HepG2 (cell line): ENCODE measurements around the gene CCND1. TPM values are rescaled to one million over a fixed set of nuclear protein-coding genes. Genes with fewer than 3 reads are reported as not detected.

Source experiments
- ATAC-seq: fragments of 200-7000 bp; cut with Tn5 transposase; 3 replicates; pipeline ENCODE4 v1.9.1; 2020; ENCODE audit warnings: mild to moderate bottlenecking, moderate library complexity
- BruUV-seq: library from RNA; stranded (reverse); fragments of 400-500 nt; replicated peaks from 2 replicates; lab custom pipeline; 2021; lab: Mats Ljungman, UMichigan
- CTCF ChIA-PET: fragments of 300-600 bp; formaldehyde crosslinking; extraction: SDS; loops from one replicate; lab custom pipeline; 2021; ENCODE audit warnings: low total read pairs, inconsistent platforms, low intra/inter-chr PET ratio; lab: Yijun Ruan, JAX
- POLR2A ChIA-PET: fragments of 350-600 bp; sonication (Branson Sonifier 250); formaldehyde crosslinking; loops from one replicate; lab custom pipeline; 2020; ENCODE audit warnings: antibody characterized with exemption, inconsistent platforms; lab: Yijun Ruan, JAX
- DNase-seq: peaks from one replicate; pipeline ENCODE4 v3.0.0-alpha.2; 2015; ENCODE audit warnings: low spot score
- FAIRE-seq: peaks from 3 replicates; lab custom pipeline; 2011; peaks lifted over from hg19 to GRCh38; lab: Jason Lieb, UNC
- H2AFZ ChIP-seq: one replicate; pipeline ENCODE4 v1.6.1; 2011; ENCODE audit warnings: low read length, inconsistent platforms
- H3K27ac ChIP-seq: fragments of 300-600 bp; 3 replicates; pipeline ENCODE4 v1.8.0; 2011; ENCODE audit warnings: mixed run types, mild to moderate bottlenecking, mixed read lengths, low read length, inconsistent platforms; ENCODE audit not compliant: insufficient read depth; ENCODE audit errors: extremely low read length
- H3K27me3 ChIP-seq, 2 experiments: fragments of 200-600 bp in 1 of 2; 2 replicates in 1 of 2; 3 replicates in 1 of 2; pipeline versions ENCODE4 v1.6.0 to v1.8.0; 2011; ENCODE audit warnings: low read length in 2 of 2, mild to moderate bottlenecking in 2 of 2, moderate library complexity in 2 of 2, inconsistent platforms in 1 of 2; ENCODE audit not compliant: insufficient read depth in 2 of 2, control insufficient read depth in 1 of 2
- H3K36me3 ChIP-seq, 2 experiments: fragments of 200-600 bp in 1 of 2; replicated peaks in 1 of 2; 2 replicates in 1 of 2; 3 replicates in 1 of 2; pipeline versions ENCODE4 v1.5.1 to v1.8.0; 2011; ENCODE audit warnings: low read length in 2 of 2, inconsistent platforms in 1 of 2; ENCODE audit not compliant: insufficient read depth in 2 of 2, control insufficient read depth in 1 of 2
- H3K4me1 ChIP-seq: 2 replicates; pipeline ENCODE4 v1.5.1; 2012; ENCODE audit warnings: low read length, inconsistent platforms; ENCODE audit not compliant: insufficient read depth
- H3K4me2 ChIP-seq: 2 replicates; pipeline ENCODE4 v1.6.0; 2011; ENCODE audit warnings: low read depth, low read length, inconsistent platforms
- H3K4me3 ChIP-seq, 3 experiments: fragments of 200-600 bp in 1 of 3; sonication (generic), shearing (Covaris generic) in 1 of 3; replicated peaks in 1 of 3; 2 replicates each; pipeline ENCODE4 v1.5.1; 2011 to 2016; ENCODE audit warnings: low read length in 3 of 3, inconsistent platforms in 2 of 3, low read depth in 2 of 3, mild to moderate bottlenecking in 2 of 3, control low read depth in 1 of 3, mixed read lengths in 1 of 3; ENCODE audit not compliant: insufficient read depth in 1 of 3
- H3K79me2 ChIP-seq: one replicate; pipeline ENCODE4 v1.6.1; 2011; ENCODE audit warnings: low read length, inconsistent platforms; ENCODE audit not compliant: insufficient read depth
- H3K9ac ChIP-seq: 2 replicates; pipeline ENCODE4 v1.6.0; 2011; ENCODE audit warnings: mild to moderate bottlenecking, low read depth, low read length, inconsistent platforms; ENCODE audit not compliant: insufficient read depth
- H3K9me3 ChIP-seq: 2 replicates; pipeline ENCODE4 v1.5.1; 2012; ENCODE audit warnings: mild to moderate bottlenecking, low read length
- H4K20me1 ChIP-seq: 2 replicates; pipeline ENCODE4 v1.6.0; 2011; ENCODE audit warnings: inconsistent platforms, mild to moderate bottlenecking, low read length, moderate library complexity; ENCODE audit not compliant: insufficient read depth
- FOXO4 ChIP-seq: sonication (generic); formaldehyde crosslinking; conservative IDR thresholded peaks from 2 replicates; pipeline ENCODE4 v1.8.1; 2023; ENCODE audit warnings: missing genetic modification reagents
- JUND ChIP-seq: sonication (generic); formaldehyde crosslinking; IDR thresholded peaks from 2 replicates; pipeline ENCODE4 v1.8.0; 2022; ENCODE audit warnings: mild to moderate bottlenecking, missing genetic modification reagents
- NFYB ChIP-seq: sonication (generic); formaldehyde crosslinking; IDR thresholded peaks from 2 replicates; pipeline ENCODE4 v1.4.0; 2020; ENCODE audit warnings: missing genetic modification reagents
- RFX3 ChIP-seq: IDR thresholded peaks from 2 replicates; pipeline ENCODE4 v1.6.1; 2016; ENCODE audit warnings: missing biosample characterization, missing genetic modification reagents
- TBL1XR1 ChIP-seq: fragments of 150-350 bp; IDR thresholded peaks from 2 replicates; pipeline ENCODE4 v1.6.1; 2014; ENCODE audit warnings: borderline replicate concordance, low read length; ENCODE audit not compliant: partially characterized antibody
- YY1 ChIP-seq: IDR thresholded peaks from 2 replicates; pipeline ENCODE4 v1.6.1; 2011; ENCODE audit warnings: low read length, low read depth, moderate library complexity, mild to moderate bottlenecking; ENCODE audit not compliant: insufficient read depth, insufficient replicate concordance
- ZBTB1 ChIP-seq: sonication (generic); formaldehyde crosslinking; IDR thresholded peaks from 2 replicates; pipeline ENCODE4 v1.4.0; 2020; ENCODE audit warnings: missing genetic modification reagents, borderline replicate concordance
- ZNF816 ChIP-seq: sonication (generic); formaldehyde crosslinking; IDR thresholded peaks from 2 replicates; pipeline ENCODE4 v1.8.0; 2022; ENCODE audit warnings: missing genetic modification reagents, mild to moderate bottlenecking, borderline replicate concordance
- WGBS: methylation state at CpG from one replicate; pipeline ENCODE4 v1.1.6; 2017; ENCODE audit warnings: low lambda C conversion rate; 5-methylcytosine and 5-hydroxymethylcytosine counted together
- in situ Hi-C: cut with HindIII; loops from 2 replicates; pipeline ENCODE4 v1.10.0; 2017; ENCODE audit warnings: low pct_unique_long_range_greater_than_20kb; ENCODE audit not compliant: extremely low pct_ligation_motif_present
- intact Hi-C: fragments of 100-400 bp; cut with micrococcal nuclease; formaldehyde crosslinking; loops from one replicate; pipeline ENCODE4 v1.10.0; 2022; ENCODE audit not compliant: unreplicated experiment
- polyA plus RNA-seq, 8 experiments: library from polyadenylated mRNA; depleted of rRNA in 3 of 8; stranded (reverse) in 7 of 8; unstranded in 1 of 8; fragments of >200 nt; fragmentation: Illumina TruSeq in 4 of 8; extraction: Trizol in 4 of 8; gene quantifications; 2 replicates each; pipeline versions ENCODE4 v1.2.1 to v1.2.3, GENCODE V29; 2011 to 2016; ENCODE audit warnings: low read depth in 4 of 8, missing spikeins in 1 of 8, mixed read lengths in 1 of 8; ENCODE audit not compliant: insufficient read depth in 1 of 8
- total RNA-seq, 5 experiments: library from RNA; depleted of rRNA; stranded (reverse); fragments of >200 nt; fragmentation: Illumina TruSeq; extraction: Trizol; gene quantifications; 2 replicates each; pipeline ENCODE4 v1.2.3, GENCODE V29; 2016; ENCODE audit warnings: low read depth in 1 of 5

The CCND1 gene
- total and polyA plus RNA-seq, 2 of the 13 experiments (the other 11 are each of a cell fraction or from before 2014, with no cell fraction given): 107 to 136 TPM

- ChIA-PET POLR2A (interaction anchor here (1.9 kb wide), 1 partner anchor 12 kb away, joined by 9 read pairs; the partner anchor contains the start of gene LTO1), CTCF (interaction anchor here (1.7 kb wide), 1 partner anchor 8 kb away, joined by 9 read pairs; no protein-coding TSS in a partner anchor)
- FAIRE-seq (no peak), ATAC-seq (no peak), DNase-seq (no peak)
- in situ Hi-C loops: no loop called here
- Histone ChIP-seq H3K36me3 (peaks cover 0 to 5% of the 10 kb centered on the region in 2 experiments; a peak in 1 of 5 replicates), H3K4me1 (peaks cover 55% of the 10 kb centered on the region), H3K9me3 (no peaks in the 10 kb centered on the region), H3K4me3 (no peak overlapping the region), H3K27ac (no peak overlapping the region), H3K79me2 (no peaks in the 10 kb centered on the region), H3K9ac (no peak overlapping the region), H2AFZ (no peak overlapping the region), H3K4me2 (no peak overlapping the region), H3K27me3 (no peaks in the 10 kb centered on the region), H4K20me1 (no peaks in the 10 kb centered on the region)
- BruUV-seq: no TSS peak
- intact Hi-C loops: no loop called here
- no peak for TF ChIP-seq ZBTB1 (CRISPR knock-in tag)
- TF ChIP-seq NFYB (CRISPR knock-in tag): no peak
- no peak for TF ChIP-seq FOXO4
- no peak for TF ChIP-seq YY1
- no peak for TF ChIP-seq RFX3
- TF ChIP-seq ZNF816 (CRISPR knock-in tag): no peak
- no peak for TF ChIP-seq TBL1XR1
- no peak for TF ChIP-seq JUND (CRISPR knock-in tag)
- WGBS: over 99% methylated on average over 13 of the region's 13 CpGs
Observed at GRCh38 chr11:69662806-69663205, 21.9 kb downstream of the CCND1 start.
